GM21423 (cell line): ENCODE data around the gene KRT7.

ENCODE experiments used
- ATAC-seq: cut with Tn5 transposase; IDR thresholded peaks from one replicate; pipeline ENCODE4 v1.9.1; 2021; ENCODE audit warnings: mild to moderate bottlenecking, moderate library complexity; ENCODE audit not compliant: unreplicated experiment

The KRT7 gene

GRCh38 chr12:52296572-52297215, 63.7 kb downstream of the KRT7 start:
- ATAC-seq: no peak
